K562 (cell line): ENCODE measurements around the gene NCAPG2. TPM values are rescaled to one million over a fixed set of nuclear protein-coding genes. Genes with fewer than 3 reads are reported as not detected.

ENCODE experiments used
- C11orf30 ChIP-seq: fragments of 450-650 bp; IDR thresholded peaks from 2 replicates; pipeline ENCODE4 v1.6.1; 2016; ENCODE audit warnings: low read depth, mild to moderate bottlenecking
- CEBPG ChIP-seq, 3 experiments: fragments of 200-800 bp in 1 of 3; sonication (Bioruptor generic) in 1 of 3; sonication (generic) in 1 of 3; formaldehyde crosslinking in 1 of 3; IDR thresholded peaks in 2 of 3; conservative IDR thresholded peaks in 1 of 3; 2 replicates each; pipeline versions ENCODE4 v1.6.1 to v1.8.0; 2016 to 2022; ENCODE audit warnings: missing compliant biosample characterization in 2 of 3, missing genetic modification characterization in 2 of 3, mild to moderate bottlenecking in 1 of 3, missing genetic modification reagents in 1 of 3
- CREM ChIP-seq: IDR thresholded peaks from 2 replicates; pipeline ENCODE4 v1.6.1; 2014; ENCODE audit warnings: antibody characterized with exemption, low read depth
- DACH1 ChIP-seq: fragments of 450-650 bp; IDR thresholded peaks from 2 replicates; pipeline ENCODE4 v1.6.1; 2018; ENCODE audit not compliant: partially characterized antibody
- EP300 ChIP-seq: IDR thresholded peaks from 2 replicates; pipeline ENCODE4 v1.6.1; 2012; ENCODE audit warnings: low read length, improper control_type of control experiment
- KAT2B ChIP-seq: IDR thresholded peaks from one replicate; pipeline ENCODE4 v1.6.1; 2012; ENCODE audit warnings: low read depth, mild to moderate bottlenecking, control low read depth, inconsistent platforms, low read length, moderate library complexity
- KDM1A ChIP-seq, 2 experiments: fragments of 450-650 bp; IDR thresholded peaks; 2 replicates each; pipeline ENCODE4 v1.6.1; 2016; ENCODE audit warnings: mild to moderate bottlenecking in 2 of 2
- LARP7 ChIP-seq: fragments of 450-650 bp; IDR thresholded peaks from 2 replicates; pipeline ENCODE4 v1.6.1; 2016
- MEIS2 ChIP-seq: fragments of 450-650 bp; IDR thresholded peaks from 2 replicates; pipeline ENCODE4 v1.6.1; 2014; ENCODE audit warnings: mild to moderate bottlenecking; ENCODE audit not compliant: partially characterized antibody
- MTF1 ChIP-seq: fragments of 250-450 bp; sonication (Bioruptor Pico); IDR thresholded peaks from 2 replicates; pipeline ENCODE4 v1.9.0; 2021; ENCODE audit warnings: moderate library complexity, mild to moderate bottlenecking, inconsistent platforms, borderline replicate concordance
- MYC ChIP-seq, 2 experiments: fragments of 250-450 bp in 1 of 2; sonication (Bioruptor Pico) in 1 of 2; IDR thresholded peaks; 2 replicates each; pipeline versions ENCODE4 v1.5.1 to v1.6.1; 2012 to 2021; ENCODE audit warnings: low read depth in 2 of 2, borderline replicate concordance in 1 of 2, improper control_type of control experiment in 1 of 2, low read length in 1 of 2, mild to moderate bottlenecking in 1 of 2, moderate library complexity in 1 of 2
- NFIC ChIP-seq: fragments of 450-650 bp; IDR thresholded peaks from 2 replicates; pipeline ENCODE4 v1.6.1; 2017; ENCODE audit warnings: mild to moderate bottlenecking, inconsistent platforms
- POLR2AphosphoS2 ChIP-seq: IDR thresholded peaks from 2 replicates; pipeline ENCODE4 v1.6.1; 2012; ENCODE audit warnings: low read length, improper control_type of control experiment
- POLR3A ChIP-seq: IDR thresholded peaks from 2 replicates; pipeline ENCODE4 v1.6.1; 2011; ENCODE audit warnings: borderline replicate concordance, mild to moderate bottlenecking, moderate library complexity; ENCODE audit not compliant: insufficient read length, insufficient read depth; ENCODE audit errors: extremely low read depth
- PTBP1 ChIP-seq: fragments of 200-400 bp; formaldehyde crosslinking; IDR thresholded peaks from 2 replicates; pipeline ENCODE4 v1.6.1; 2017; ENCODE audit warnings: low read depth, low read length
- RUNX1 ChIP-seq: sonication (generic); IDR thresholded peaks from 2 replicates; pipeline ENCODE4 v1.6.1; 2016; ENCODE audit warnings: antibody characterized with exemption, low read depth
- SMARCE1 ChIP-seq: fragments of 450-650 bp; IDR thresholded peaks from 2 replicates; pipeline ENCODE4 v1.7.1; 2016; ENCODE audit warnings: mild to moderate bottlenecking
- TCF7L2 ChIP-seq: fragments of 150-350 bp; IDR thresholded peaks from 2 replicates; pipeline ENCODE4 v1.6.1; 2016; ENCODE audit warnings: low read depth, mild to moderate bottlenecking, low read length, moderate library complexity
- TEAD1 ChIP-seq, 2 experiments: fragments of 450-650 bp in 1 of 2; sonication (generic) in 1 of 2; formaldehyde crosslinking; IDR thresholded peaks; 2 replicates each; pipeline versions ENCODE4 v1.4.0 to v1.8.0; 2020 to 2022; ENCODE audit warnings: mild to moderate bottlenecking in 2 of 2, missing genetic modification reagents in 1 of 2
- ZNF174 ChIP-seq: fragments of 250-450 bp; sonication (Bioruptor Pico); IDR thresholded peaks from 2 replicates; pipeline ENCODE4 v1.4.0; 2020; ENCODE audit warnings: mild to moderate bottlenecking
- ZNF436 ChIP-seq: fragments of 250-450, 450-650 bp; sonication (Bioruptor Pico); formaldehyde crosslinking; IDR thresholded peaks from 2 replicates; pipeline ENCODE4 v1.7.0; 2020; ENCODE audit warnings: mild to moderate bottlenecking
- ZNF699 ChIP-seq: fragments of 250-450 bp; sonication (Bioruptor Pico); IDR thresholded peaks from 2 replicates; pipeline ENCODE4 v1.8.0; 2021; ENCODE audit warnings: mild to moderate bottlenecking, moderate library complexity; ENCODE audit not compliant: insufficient replicate concordance
- ZNF75A ChIP-seq: fragments of 450-650 bp; formaldehyde crosslinking; IDR thresholded peaks from 2 replicates; pipeline ENCODE4 v1.4.0; 2020; ENCODE audit warnings: mild to moderate bottlenecking
- ZNF780A ChIP-seq: fragments of 250-450 bp; sonication (Bioruptor Pico); IDR thresholded peaks from 2 replicates; pipeline ENCODE4 v1.5.0; 2021; ENCODE audit warnings: mild to moderate bottlenecking
- polyA plus RNA-seq, 8 experiments: library from polyadenylated mRNA; depleted of rRNA in 4 of 8; stranded (reverse) in 5 of 8; unstranded in 3 of 8; fragments of >200 nt; fragmentation: Nextera tagmentation in 2 of 8; fragmentation: Illumina TruSeq in 1 of 8; extraction: Ambion mirVana in 2 of 8; extraction: Trizol in 1 of 8; gene quantifications; 2 replicates each; pipeline versions ENCODE4 v1.2.1 to v1.2.3, GENCODE V29; 2011 to 2014; ENCODE audit warnings: inconsistent platforms in 1 of 8, missing spikeins in 1 of 8
- total RNA-seq, 7 experiments: library from RNA; depleted of rRNA in 6 of 7; stranded (reverse); fragments of >200 nt in 6 of 7; fragmentation: Illumina TruSeq in 2 of 7; extraction: Trizol in 2 of 7; gene quantifications; 2 replicates each; pipeline versions ENCODE4 v1.2.1 to v1.2.3, GENCODE V29; 2011 to 2021; ENCODE audit warnings: low replicate concordance in 1 of 7
- TF ChIP-seq, protein P1 (sequence below): fragments of 450-650 bp; formaldehyde crosslinking; conservative IDR thresholded peaks from 2 replicates; pipeline ENCODE4 v1.4.0; 2022; ENCODE audit warnings: mild to moderate bottlenecking, missing genetic modification characterization
- TF ChIP-seq, protein P2 (sequence below): fragments of 200-800 bp; sonication (Bioruptor generic); IDR thresholded peaks from 2 replicates; pipeline ENCODE4 v1.6.1; 2017; ENCODE audit warnings: missing genetic modification characterization, missing compliant biosample characterization

NCAPG2 gene
- total and polyA plus RNA-seq, 9 of the 15 experiments (the other 6 are each of a cell fraction or from before 2014, with no cell fraction given), result 21.5 to 127 (median 86.1) TPM

DNA sequence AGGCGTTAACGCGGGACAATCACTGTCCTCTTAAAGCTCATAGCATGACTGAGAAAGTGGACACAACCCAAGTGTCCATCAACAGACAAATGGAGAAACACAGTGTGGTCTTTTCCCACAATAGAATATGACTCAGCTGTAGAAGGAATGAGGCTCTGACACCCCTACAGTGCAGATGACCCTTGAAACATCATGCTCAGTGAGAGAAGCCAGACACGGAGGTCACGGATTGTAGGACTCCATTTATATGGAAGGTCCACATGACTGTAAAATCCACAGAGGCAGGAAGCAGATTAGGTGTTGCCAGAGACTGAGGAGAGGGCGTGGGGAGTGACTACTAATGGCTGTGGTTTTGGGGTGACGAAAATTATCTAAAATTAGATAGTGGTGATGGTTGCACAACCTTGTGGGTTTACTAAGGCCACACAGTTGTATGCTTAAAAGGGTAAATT lies 6.1 kb upstream of the NCAPG2 start (continued):
- no peak for TF ChIP-seq KAT2B
- peak; percentile 70 for TF ChIP-seq CREM
- TF ChIP-seq EP300, result peak; percentile 41; the same call in 1 of the 2 replicates
- TF ChIP-seq ZNF174 (CRISPR knock-in tag), result no peak
- TF ChIP-seq NFIC, result no peak
- 0 out of 2 replicates have a peak, but pooled peaks have one; percentile 25 for TF ChIP-seq MYC (IDR thresholded peaks at IDR 0.05; ENCODE audit: low read depth, low read length)
- TF ChIP-seq MYC (CRISPR knock-in tag; IDR thresholded peaks at IDR 0.05; ENCODE audit: borderline replicate concordance, low read depth), result no peak
- no peak for TF ChIP-seq ZNF699 (CRISPR knock-in tag)
- peak; percentile 18 for TF ChIP-seq MEIS2
- TF ChIP-seq POLR3A, result no peak
- TF ChIP-seq C11orf30, result no peak
- TF ChIP-seq PTBP1, result no peak
- no peak for TF ChIP-seq MTF1 (CRISPR knock-in tag)
- TF ChIP-seq, protein P1, sequence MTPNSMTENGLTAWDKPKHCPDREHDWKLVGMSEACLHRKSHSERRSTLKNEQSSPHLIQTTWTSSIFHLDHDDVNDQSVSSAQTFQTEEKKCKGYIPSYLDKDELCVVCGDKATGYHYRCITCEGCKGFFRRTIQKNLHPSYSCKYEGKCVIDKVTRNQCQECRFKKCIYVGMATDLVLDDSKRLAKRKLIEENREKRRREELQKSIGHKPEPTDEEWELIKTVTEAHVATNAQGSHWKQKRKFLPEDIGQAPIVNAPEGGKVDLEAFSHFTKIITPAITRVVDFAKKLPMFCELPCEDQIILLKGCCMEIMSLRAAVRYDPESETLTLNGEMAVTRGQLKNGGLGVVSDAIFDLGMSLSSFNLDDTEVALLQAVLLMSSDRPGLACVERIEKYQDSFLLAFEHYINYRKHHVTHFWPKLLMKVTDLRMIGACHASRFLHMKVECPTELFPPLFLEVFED (CRISPR knock-in tag), result no peak
- no peak for TF ChIP-seq TCF7L2
- peak in 1 of 2 experiments; percentile 65; a peak in 1 of 4 replicates for TF ChIP-seq TEAD1 (CRISPR knock-in tag; IDR thresholded peaks at IDR 0.05)
- TF ChIP-seq ZNF75A, result peak; percentile 95
- TF ChIP-seq ZNF780A (CRISPR knock-in tag), result no peak
- peak; percentile 63; the same call in 1 of the 2 replicates for TF ChIP-seq SMARCE1
- TF ChIP-seq CEBPG (CRISPR knock-in tag; IDR thresholded peaks at IDR 0.05), result peak; percentile 93
- peak; percentile 97 to 98 for TF ChIP-seq CEBPG (tag; conservative IDR thresholded peaks at IDR 0.05 in 1 of 2, IDR thresholded peaks at IDR 0.05 in 1 of 2)
- no peak for TF ChIP-seq POLR2AphosphoS2
- TF ChIP-seq DACH1, result peak; percentile 41
- TF ChIP-seq, protein P2, sequence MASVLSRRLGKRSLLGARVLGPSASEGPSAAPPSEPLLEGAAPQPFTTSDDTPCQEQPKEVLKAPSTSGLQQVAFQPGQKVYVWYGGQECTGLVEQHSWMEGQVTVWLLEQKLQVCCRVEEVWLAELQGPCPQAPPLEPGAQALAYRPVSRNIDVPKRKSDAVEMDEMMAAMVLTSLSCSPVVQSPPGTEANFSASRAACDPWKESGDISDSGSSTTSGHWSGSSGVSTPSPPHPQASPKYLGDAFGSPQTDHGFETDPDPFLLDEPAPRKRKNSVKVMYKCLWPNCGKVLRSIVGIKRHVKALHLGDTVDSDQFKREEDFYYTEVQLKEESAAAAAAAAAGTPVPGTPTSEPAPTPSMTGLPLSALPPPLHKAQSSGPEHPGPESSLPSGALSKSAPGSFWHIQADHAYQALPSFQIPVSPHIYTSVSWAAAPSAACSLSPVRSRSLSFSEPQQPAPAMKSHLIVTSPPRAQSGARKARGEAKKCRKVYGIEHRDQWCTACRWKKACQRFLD (CRISPR knock-in tag), result no peak
- TF ChIP-seq ZNF436 (CRISPR knock-in tag), result no peak
- no peak for TF ChIP-seq LARP7
- TF ChIP-seq KDM1A (IDR thresholded peaks at IDR 0.05), result peak; percentile 17 to 43; a peak in 1 of 4 replicates
- TF ChIP-seq RUNX1, result no peak
